Natural killer cell (primary cell): ENCODE results near the gene POPDC2. TPM values are rescaled to one million over a fixed set of nuclear protein-coding genes. Genes with fewer than 3 reads are reported as not detected.

Source experiments
- ATAC-seq, 3 donors: fragments of 150-1000 bp in 2 of 3; fragments of 200-7000 bp in 1 of 3; cut with Tn5 transposase; 1 replicate in 1 of 3; 2 replicates in 2 of 3; pipeline ENCODE4 v1.10.0; 2021; ENCODE audit warnings: mild to moderate bottlenecking in 2 of 3, moderate library complexity in 2 of 3
- DNase-seq, 2 donors: peaks; one replicate each; pipeline versions ENCODE4 v3.0.0 to v3.0.0-alpha.2; 2013 to 2021; ENCODE audit warnings: mixed read lengths in 1 of 2
- H3K27ac ChIP-seq: one replicate; pipeline ENCODE4 v1.5.1; 2013; ENCODE audit warnings: mild to moderate bottlenecking, low read length
- H3K27me3 ChIP-seq: one replicate; pipeline ENCODE4 v1.6.1; 2013; ENCODE audit warnings: low read length; ENCODE audit not compliant: control insufficient read depth, insufficient read depth
- H3K36me3 ChIP-seq: one replicate; pipeline ENCODE4 v1.6.1; 2013; ENCODE audit warnings: low read length; ENCODE audit not compliant: control insufficient read depth, insufficient read depth
- H3K4me1 ChIP-seq: one replicate; pipeline ENCODE4 v1.6.1; 2013; ENCODE audit warnings: low read length; ENCODE audit not compliant: control insufficient read depth, insufficient read depth
- H3K4me3 ChIP-seq: one replicate; pipeline ENCODE4 v1.5.1; 2013; ENCODE audit warnings: low read length
- H3K9me3 ChIP-seq: one replicate; pipeline ENCODE4 v1.6.1; 2013; ENCODE audit warnings: low read length; ENCODE audit not compliant: control insufficient read depth, insufficient read depth
- H3K27ac Mint-ChIP-seq, 2 donors: one replicate each; pipeline ENCODE4 v1.8.0; 2022; ENCODE audit warnings: mild to moderate bottlenecking in 2 of 2, mixed read lengths in 2 of 2, moderate library complexity in 1 of 2
- H3K27me3 Mint-ChIP-seq, 2 donors: one replicate each; pipeline ENCODE4 v1.8.0; 2022; ENCODE audit warnings: low read depth in 2 of 2, mixed read lengths in 2 of 2
- H3K36me3 Mint-ChIP-seq: one replicate; pipeline ENCODE4 v1.8.0; 2022; ENCODE audit warnings: mixed read lengths
- H3K4me1 Mint-ChIP-seq, 2 donors: one replicate each; pipeline ENCODE4 v1.8.0; 2022; ENCODE audit warnings: mixed read lengths in 2 of 2
- H3K4me3 Mint-ChIP-seq: one replicate; pipeline ENCODE4 v1.8.0; 2022; ENCODE audit warnings: mild to moderate bottlenecking, moderate library complexity, mixed read lengths
- H3K9me3 Mint-ChIP-seq, 2 donors: one replicate each; pipeline ENCODE4 v1.8.0; 2022; ENCODE audit warnings: mixed read lengths in 2 of 2
- CTCF ChIP-seq: fragments of 200-600 bp; IDR thresholded peaks from one replicate; pipeline ENCODE4 v1.8.0; 2022; ENCODE audit warnings: antibody characterized with exemption
- WGBS: methylation state at CpG from one replicate; pipeline ENCODE4 v1.1.7; 2013; ENCODE audit warnings: missing lambda C conversion rate; ENCODE audit not compliant: insufficient coverage; 5-methylcytosine and 5-hydroxymethylcytosine counted together
- intact Hi-C: fragments of 100-400 bp; cut with micrococcal nuclease; formaldehyde crosslinking; loops from one replicate; pipeline ENCODE4 v1.14.2; 2022
- total RNA-seq, 4 donors: library from RNA; stranded (reverse); fragments of 120-200 nt in 1 of 4; gene quantifications; one replicate each; pipeline versions ENCODE4 v1.2.3 to v1.2.4, GENCODE V29; 2013 to 2022

POPDC2 gene
- total RNA-seq, 3 donors from 2014 or later (not counting 1 experiment from before 2014, with no cell fraction given), result 6.2 to 8.0 (median 7.9) TPM

DNA sequence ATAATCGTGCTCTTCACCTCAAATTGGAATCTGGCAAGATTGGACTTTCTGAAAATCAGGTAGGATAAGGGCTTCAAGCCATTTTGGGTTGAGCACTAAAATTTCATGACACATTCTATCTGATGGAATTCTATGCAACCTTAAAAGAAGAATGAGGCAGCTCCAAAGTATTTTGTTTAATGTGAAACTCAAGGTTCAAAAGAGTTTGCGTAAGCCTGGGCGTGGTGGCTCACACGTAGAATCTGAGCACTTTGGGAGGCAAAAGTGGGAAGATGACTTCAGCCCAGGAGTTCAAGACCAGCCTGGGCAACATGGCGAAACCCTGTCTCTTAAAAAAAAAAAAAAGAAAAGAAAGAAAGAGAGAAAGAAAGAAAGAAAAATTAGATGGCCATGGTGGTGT, 66.3 kb downstream of the POPDC2 start:
- H3K27me3 Mint-ChIP-seq, result peaks cover 0 to 11% of the 10 kb centered on the region in 2 donors
- intact Hi-C loops, result no loop called here
- no peaks in the 10 kb centered on the region for H3K36me3 ChIP-seq
- peaks cover 4% of the 10 kb centered on the region for H3K4me1 ChIP-seq
- H3K27ac Mint-ChIP-seq, result no peak overlapping the region
- WGBS, result 89% methylated on average over 5 of the region's 5 CpGs
- H3K4me1 Mint-ChIP-seq, result no peaks in the 10 kb centered on the region
- no peak for ATAC-seq
- H3K27ac ChIP-seq, result no peak overlapping the region
- no peaks in the 10 kb centered on the region for H3K9me3 ChIP-seq
- H3K36me3 Mint-ChIP-seq, result no peaks in the 10 kb centered on the region
- no peak for TF ChIP-seq CTCF
- no peak overlapping the region for H3K4me3 Mint-ChIP-seq
- no peak for DNase-seq
- no peaks in the 10 kb centered on the region for H3K27me3 ChIP-seq
- H3K9me3 Mint-ChIP-seq, result no peaks in the 10 kb centered on the region
- H3K4me3 ChIP-seq, result no peak overlapping the region

GRCh38 chr3:119592861-119593260, 67.5 kb downstream of the POPDC2 start:
- Histone ChIP-seq H3K36me3 (no peaks in the 10 kb centered on the region), H3K9me3 (no peaks in the 10 kb centered on the region), H3K4me3 (no peak overlapping the region), H3K27me3 (no peaks in the 10 kb centered on the region), H3K4me1 (peaks cover 4% of the 10 kb centered on the region), H3K27ac (no peak overlapping the region)
- Mint-ChIP-seq H3K27ac (no peak overlapping the region), H3K4me1 (no peaks in the 10 kb centered on the region), H3K27me3 (peaks cover 0 to 11% of the 10 kb centered on the region in 2 donors), H3K9me3 (no peaks in the 10 kb centered on the region), H3K4me3 (no peak overlapping the region), H3K36me3 (no peaks in the 10 kb centered on the region)
- ATAC-seq (no peak), DNase-seq (no peak)
- WGBS, result 73% methylated on average over 1 of the region's 1 CpG
- no peak for TF ChIP-seq CTCF
- intact Hi-C loops, result no loop called here

Other genes with a start within 250 kb of the POPDC2 start
- 10 to 100 TPM; 64.2 to 76.5 (median 64.7) TPM for gene TMEM39A, start 197.0 kb downstream of the POPDC2 start, total RNA-seq
- gene POGLUT1, start 191.6 kb downstream of the POPDC2 start, total RNA-seq, result 10 to 100 TPM; 29.4 to 38.1 (median 29.8) TPM
- 10 to 100 TPM; 31.9 to 50.1 (median 34.1) TPM for gene TIMMDC1, start 162.0 kb downstream of the POPDC2 start, total RNA-seq
- 1 to 10 TPM in 1 of 3 donors, under 1 TPM in 1, not detected in 1; 0.40 to 1.1 TPM for gene CD80, start 101.0 kb downstream of the POPDC2 start, total RNA-seq
- 1 to 10 TPM; 3.8 to 6.2 (median 4.5) TPM for gene ADPRH, start 81.1 kb downstream of the POPDC2 start, total RNA-seq
- gene PLA1A, start 62.7 kb downstream of the POPDC2 start, total RNA-seq, result under 1 TPM in 2 of 3 donors, not detected in 1; 0.20 to 0.34 TPM
- gene COX17, start 16.8 kb upstream of the POPDC2 start, total RNA-seq, result 10 to 100 TPM; 35.6 to 44.8 (median 40.6) TPM
- gene CFAP91, start 42.4 kb upstream of the POPDC2 start, total RNA-seq, result under 1 TPM in 1 of 3 donors, not detected in 2; 0.14 TPM
- under 1 TPM; 0.13 to 0.25 (median 0.16) TPM for gene NR1I2, start 121.5 kb upstream of the POPDC2 start, total RNA-seq